ENCODE data around the gene ACBD7.

The ACBD7 gene

GRCh38 chr10:15037691-15038090, 50.9 kb downstream of the ACBD7 start:
- no peak overlapping the region for H3K4me3 ChIP-seq (ENCODE audit: low read depth, low read length)
- no peak for TF ChIP-seq CTCF (IDR thresholded peaks at IDR 0.05; ENCODE audit: low read depth, low read length, missing control alignments)
- DNase-seq (ENCODE audit: low read depth), result no peak

GRCh38 chr10:15035385-15036301, 52.9 kb downstream of the ACBD7 start:
- no peak overlapping the region for H3K4me3 ChIP-seq (ENCODE audit: low read depth, low read length)
- no peak for DNase-seq (ENCODE audit: low read depth)
- TF ChIP-seq CTCF (IDR thresholded peaks at IDR 0.05; ENCODE audit: low read depth, low read length, missing control alignments), result no peak

GRCh38 chr10:15027741-15028140, 60.8 kb downstream of the ACBD7 start:
- no peak for TF ChIP-seq CTCF (IDR thresholded peaks at IDR 0.05; ENCODE audit: low read depth, low read length, missing control alignments)
- no peak for DNase-seq (ENCODE audit: low read depth)

More at GRCh38 chr10:15027741-15028140, 60.8 kb downstream of the ACBD7 start:
- H3K4me3 ChIP-seq (ENCODE audit: low read depth, low read length), result no peak overlapping the region
